Gastroesophageal sphincter (tissue), 3 donors: ENCODE measurements around the gene DCBLD1.

Experiments used
- EP300 ChIP-seq: sonication (generic); formaldehyde crosslinking; IDR thresholded peaks from one replicate; pipeline ENCODE4 v1.6.1; 2017; ENCODE audit warnings: antibody characterized with exemption, mild to moderate bottlenecking
- POLR2A ChIP-seq, 2 donors: fragments of 450-650 bp; IDR thresholded peaks; one replicate each; pipeline ENCODE4 v1.6.1; 2017; ENCODE audit warnings: antibody characterized with exemption in 2 of 2, mild to moderate bottlenecking in 2 of 2, moderate library complexity in 1 of 2
- POLR2AphosphoS5 ChIP-seq: sonication (generic); formaldehyde crosslinking; IDR thresholded peaks from one replicate; pipeline ENCODE4 v1.6.1; 2017; ENCODE audit warnings: antibody characterized with exemption
- TF ChIP-seq, protein P1 (sequence below), 4 experiments: fragments of 200-600 bp in 2 of 4; fragments of 450-650 bp in 2 of 4; sonication (generic) in 1 of 4; IDR thresholded peaks; one replicate each; pipeline ENCODE4 v1.5.1; 2017 to 2019; ENCODE audit warnings: antibody characterized with exemption in 4 of 4, mild to moderate bottlenecking in 2 of 4, moderate library complexity in 2 of 4

DNA sequence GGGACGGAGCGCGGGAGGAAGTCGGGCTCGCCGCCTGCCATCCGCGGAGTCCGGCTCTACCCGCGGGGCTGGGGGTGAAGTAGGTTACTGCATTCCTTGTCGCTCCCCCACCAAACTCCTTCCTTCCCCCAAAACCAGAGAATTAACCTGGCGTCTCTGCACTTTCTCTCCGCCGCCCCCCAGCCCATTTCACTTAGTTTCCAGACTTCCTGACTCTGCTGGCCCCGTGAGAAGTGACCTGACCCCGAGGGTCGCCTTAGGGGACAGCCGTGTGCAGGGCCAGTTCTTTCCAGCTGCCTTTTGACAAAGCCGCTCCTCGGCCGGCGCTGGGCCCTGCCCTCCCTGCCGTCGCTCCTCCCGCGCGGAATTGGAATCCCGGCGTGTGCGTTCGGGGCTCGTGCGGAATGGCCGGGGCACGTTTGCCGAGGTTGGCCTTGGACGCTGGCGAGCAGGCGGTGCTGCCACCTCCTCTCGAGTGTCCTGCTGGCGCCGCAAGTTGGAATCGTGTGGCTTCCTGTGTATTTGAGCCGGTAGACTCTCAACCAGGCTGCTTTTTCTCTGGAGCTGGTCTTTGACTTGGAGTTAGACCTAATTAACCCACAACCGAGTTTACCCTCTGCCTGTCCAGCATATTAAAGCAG lies 650 bp downstream of the DCBLD1 start:
- TF ChIP-seq, protein P1, sequence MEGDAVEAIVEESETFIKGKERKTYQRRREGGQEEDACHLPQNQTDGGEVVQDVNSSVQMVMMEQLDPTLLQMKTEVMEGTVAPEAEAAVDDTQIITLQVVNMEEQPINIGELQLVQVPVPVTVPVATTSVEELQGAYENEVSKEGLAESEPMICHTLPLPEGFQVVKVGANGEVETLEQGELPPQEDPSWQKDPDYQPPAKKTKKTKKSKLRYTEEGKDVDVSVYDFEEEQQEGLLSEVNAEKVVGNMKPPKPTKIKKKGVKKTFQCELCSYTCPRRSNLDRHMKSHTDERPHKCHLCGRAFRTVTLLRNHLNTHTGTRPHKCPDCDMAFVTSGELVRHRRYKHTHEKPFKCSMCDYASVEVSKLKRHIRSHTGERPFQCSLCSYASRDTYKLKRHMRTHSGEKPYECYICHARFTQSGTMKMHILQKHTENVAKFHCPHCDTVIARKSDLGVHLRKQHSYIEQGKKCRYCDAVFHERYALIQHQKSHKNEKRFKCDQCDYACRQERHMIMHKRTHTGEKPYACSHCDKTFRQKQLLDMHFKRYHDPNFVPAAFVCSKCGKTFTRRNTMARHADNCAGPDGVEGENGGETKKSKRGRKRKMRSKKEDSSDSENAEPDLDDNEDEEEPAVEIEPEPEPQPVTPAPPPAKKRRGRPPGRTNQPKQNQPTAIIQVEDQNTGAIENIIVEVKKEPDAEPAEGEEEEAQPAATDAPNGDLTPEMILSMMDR (IDR thresholded peaks at IDR 0.05) = no peak
- TF ChIP-seq POLR2A (IDR thresholded peaks at IDR 0.05) = no peak
- TF ChIP-seq POLR2AphosphoS5 = no peak
- TF ChIP-seq EP300 = no peak
